DMS 273 treated with DMSO at 0.1 percent for 48 hours (cell line): ENCODE data around the gene C1QL1.

Experiments
- DNase-seq: peaks from one replicate; lab custom pipeline; 2025; lab: John Stamatoyannopoulos, UW

The C1QL1 gene

GRCh38 chr17:44914148-44914547 is 54.0 kb downstream of the C1QL1 start:
- no peak for DNase-seq

GRCh38 chr17:44913676-44914075 is 54.4 kb downstream of the C1QL1 start:
- DNase-seq = no peak

DNA sequence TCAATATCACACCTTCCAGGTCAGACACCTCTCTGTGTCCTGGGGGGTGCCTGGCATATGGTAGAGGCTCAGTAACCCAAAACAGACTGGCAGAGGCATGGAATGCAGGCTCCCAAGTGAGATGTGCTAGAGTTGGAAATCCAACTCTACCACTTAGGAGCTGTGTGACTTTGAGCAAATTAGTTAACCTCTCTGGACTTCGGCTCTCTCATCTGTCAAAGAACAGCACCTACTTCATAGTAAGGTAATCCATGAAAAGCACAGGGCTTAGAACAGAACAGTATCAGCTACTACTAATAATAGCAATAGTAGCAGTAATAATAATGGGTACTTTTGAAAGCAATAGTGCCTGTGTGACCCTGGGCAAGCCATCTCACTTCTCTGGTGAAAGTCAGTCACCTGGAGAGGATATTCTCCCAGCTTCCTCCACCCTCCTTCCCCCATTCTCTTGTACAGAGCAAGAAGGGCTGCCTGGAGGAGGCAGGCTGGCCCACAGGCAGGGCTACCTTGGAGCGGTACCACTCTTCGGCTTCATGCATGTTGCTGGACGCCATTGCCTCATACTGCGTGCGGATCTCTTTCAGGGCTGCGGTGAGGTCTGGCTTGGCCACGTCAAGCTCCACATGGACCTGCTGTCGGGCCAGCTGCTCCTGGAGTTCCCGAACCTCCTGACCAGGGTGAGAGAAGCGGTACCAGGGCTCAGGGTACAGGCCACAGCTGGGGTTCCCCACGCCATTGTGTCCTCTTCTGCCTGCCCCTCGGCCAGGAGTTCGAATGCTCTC is 55.1 kb downstream of the C1QL1 start:
- DNase-seq = no peak

DNA sequence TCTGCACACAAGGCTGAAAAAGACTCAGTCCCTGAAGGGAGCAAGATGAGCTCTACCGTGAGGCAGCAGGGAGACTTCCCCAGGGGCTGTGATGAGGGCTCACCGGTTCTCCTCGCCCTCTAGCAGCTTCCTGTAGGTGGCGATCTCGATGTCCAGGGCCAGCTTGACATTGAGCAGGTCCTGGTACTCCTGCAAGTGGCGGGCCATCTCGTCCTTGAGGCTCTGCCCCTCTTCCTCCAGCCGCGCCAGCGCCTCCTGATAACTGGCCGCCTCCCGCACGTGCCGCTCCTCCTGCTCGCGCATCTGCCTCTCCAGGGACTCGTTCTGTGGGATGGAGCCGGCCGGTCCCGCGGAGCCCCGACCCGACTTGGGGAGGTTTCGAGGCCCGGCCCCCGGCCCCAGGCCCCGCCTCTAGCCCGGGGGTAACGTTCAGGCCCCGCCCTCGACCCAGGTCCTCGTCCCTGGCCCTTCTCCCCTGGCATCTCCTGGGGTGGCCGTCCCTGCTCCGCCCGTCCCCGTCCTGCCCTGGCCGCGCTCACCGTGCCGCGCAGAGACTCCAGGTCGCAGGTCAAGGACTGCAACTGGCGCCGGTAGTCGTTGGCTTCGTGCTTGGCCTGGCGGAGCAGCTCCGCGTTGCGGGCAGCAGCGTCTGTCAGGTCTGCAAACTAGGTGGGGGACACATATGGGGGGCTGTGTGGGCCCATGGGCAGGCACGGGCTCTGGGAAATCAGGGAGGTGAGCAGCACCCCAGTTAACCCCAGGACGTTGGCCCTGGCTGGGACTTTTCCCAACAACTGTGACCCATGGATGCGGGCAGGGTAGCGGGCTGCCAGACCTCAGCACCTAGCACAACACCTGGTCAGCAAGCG is 56.7 kb downstream of the C1QL1 start:
- DNase-seq = no peak

GRCh38 chr17:44910231-44911106 is 57.6 kb downstream of the C1QL1 start:
- no peak for DNase-seq
